H4 (cell line): ENCODE results near the gene SLC22A5. TPM values are rescaled to one million over a fixed set of nuclear protein-coding genes. Genes with fewer than 3 reads are reported as not detected.

Source experiments
- total RNA-seq: library from RNA; depleted of rRNA; stranded (reverse); fragments of >200 nt; shearing (Covaris generic); gene quantifications from 2 replicates; pipeline ENCODE4 v1.2.3, GENCODE V29; 2014; rRNA removed

SLC22A5 gene
- total RNA-seq, 1 experiment from 2014 or later = 6.9 TPM

Other genes with a start within 250 kb of the SLC22A5 start
- 83.5 and 85.5 TPM in 2 replicates for gene P4HA2, start 141.9 kb upstream of the SLC22A5 start, total RNA-seq
- 79.8 and 96.0 TPM in 2 replicates for gene PDLIM4, start 112.0 kb upstream of the SLC22A5 start, total RNA-seq
- 4.2 and 5.1 TPM in 2 replicates for gene SLC22A4, start 75.3 kb upstream of the SLC22A5 start, total RNA-seq
- gene IRF1, start 121.1 kb downstream of the SLC22A5 start, total RNA-seq = 14.3 and 30.2 TPM in 2 replicates
- not detected in 2 replicates for gene IL5, start 173.8 kb downstream of the SLC22A5 start, total RNA-seq
- 23.2 and 24.8 TPM in 2 replicates for gene RAD50, start 187.3 kb downstream of the SLC22A5 start, total RNA-seq